ENCODE results near the gene PRMT7. TPM values are rescaled to one million over a fixed set of nuclear protein-coding genes. Genes with fewer than 3 reads are reported as not detected.
A peak's percentile ranks its signal among the peaks of the same experiment; 100 is the strongest.

The PRMT7 gene
- total and polyA plus RNA-seq, 5 experiments from 2014 or later: 35.7 to 112 (median 49.9) TPM

GRCh38 chr16:68353366-68353765, 42.5 kb downstream of the PRMT7 start:
- H3K27ac Mint-ChIP-seq: no peak overlapping the region
- no peak for ATAC-seq
- POLR2A ChIA-PET: interaction anchor here (1.5 kb wide), 1 partner anchor 43 kb away, joined by 3 read pairs; no protein-coding TSS in a partner anchor
- no peaks in the 10 kb centered on the region for H3K27me3 Mint-ChIP-seq
- peaks cover 7 to 84% (median 28%) of the 10 kb centered on the region in 3 donors for H3K36me3 Mint-ChIP-seq
- peaks cover 18 to 39% (median 36%) of the 10 kb centered on the region in 4 donors for H3K4me1 Mint-ChIP-seq
- no peak overlapping the region for H3K4me3 Mint-ChIP-seq
- no peaks in the 10 kb centered on the region for H3K9me3 Mint-ChIP-seq
- DNase-seq: no peak

GRCh38 chr16:68354816-68355215, 44.0 kb downstream of the PRMT7 start:
- H3K9me3 Mint-ChIP-seq: no peaks in the 10 kb centered on the region
- H3K36me3 Mint-ChIP-seq: peaks cover 0 to 73% (median 18%) of the 10 kb centered on the region in 3 donors
- H3K4me1 Mint-ChIP-seq: peaks cover 15 to 41% (median 37%) of the 10 kb centered on the region in 4 donors
- H3K27ac Mint-ChIP-seq: peak overlapping the region in 2 of 10 donors; percentile 50 to 55
- no peak for ATAC-seq
- DNase-seq: no peak
- peak overlapping the region in 3 of 10 donors; percentile 56 to 87 (median 80) for H3K4me3 Mint-ChIP-seq
- no peaks in the 10 kb centered on the region for H3K27me3 Mint-ChIP-seq
- POLR2A ChIA-PET: interaction anchor here (1.5 kb wide), 1 partner anchor 44 kb away, joined by 4 read pairs; the partner anchor contains the start of genes PRMT7 and SLC7A6OS

DNA sequence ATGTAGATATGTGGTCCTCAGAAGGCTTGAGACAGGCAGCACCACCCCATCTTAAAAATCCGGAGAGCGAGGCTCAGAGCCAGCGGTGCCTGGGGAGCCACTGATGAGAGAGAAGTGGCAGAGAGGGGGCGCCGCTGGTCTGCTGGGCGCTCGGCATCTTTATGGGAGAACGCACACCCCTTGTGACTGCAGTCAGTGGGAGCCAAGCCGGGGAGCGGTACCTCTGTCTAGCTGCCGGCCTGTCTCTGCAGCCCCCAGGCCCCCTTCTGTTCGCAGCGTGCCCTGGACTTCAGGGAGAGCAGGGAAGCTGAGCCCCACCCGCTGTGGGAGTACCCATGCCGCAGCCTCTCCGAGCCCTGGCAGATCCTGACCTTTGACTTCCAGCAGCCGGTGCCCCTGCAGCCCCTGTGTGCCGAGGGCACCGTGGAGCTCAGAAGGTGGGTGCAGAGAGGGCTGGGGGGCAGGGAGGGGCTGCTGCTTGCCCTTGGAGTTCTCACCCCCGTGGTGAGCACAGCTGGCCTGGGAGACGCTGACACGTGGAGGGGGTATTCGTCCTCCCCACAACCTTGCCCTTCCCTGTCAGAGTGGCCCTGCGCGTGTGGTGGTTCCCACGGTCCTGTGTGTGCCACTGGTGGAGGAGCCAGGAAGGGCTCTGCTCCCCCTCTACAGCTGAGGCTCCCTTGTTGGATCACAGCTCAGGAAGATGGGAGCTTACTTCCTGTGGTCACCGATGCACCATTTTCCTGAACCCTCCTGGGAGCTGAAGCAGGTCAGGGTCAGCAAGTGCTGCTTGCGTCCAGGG, 44.8 kb downstream of the PRMT7 start:
- POLR2A ChIA-PET: interaction anchor here (0.6 to 1.7 kb wide), 5 partner anchors 12 to 226 kb away, joined by 3 to 5 read pairs (median 3); partner anchors contain the start of genes PRMT7 and SLC7A6OS
- H3K27ac Mint-ChIP-seq: peak overlapping the region in 2 of 10 donors; percentile 55 to 59
- no peaks in the 10 kb centered on the region for H3K27me3 Mint-ChIP-seq
- H3K4me1 Mint-ChIP-seq: peaks cover 18 to 47% (median 39%) of the 10 kb centered on the region in 4 donors
- DNase-seq: peak in 1 of 10 donors; percentile 34
- peak overlapping the region; percentile 24 to 87 (median 66) for H3K4me3 Mint-ChIP-seq
- no peak for ATAC-seq
- H3K36me3 Mint-ChIP-seq: peaks cover 0 to 69% (median 15%) of the 10 kb centered on the region in 3 donors
- H3K9me3 Mint-ChIP-seq: no peaks in the 10 kb centered on the region

DNA sequence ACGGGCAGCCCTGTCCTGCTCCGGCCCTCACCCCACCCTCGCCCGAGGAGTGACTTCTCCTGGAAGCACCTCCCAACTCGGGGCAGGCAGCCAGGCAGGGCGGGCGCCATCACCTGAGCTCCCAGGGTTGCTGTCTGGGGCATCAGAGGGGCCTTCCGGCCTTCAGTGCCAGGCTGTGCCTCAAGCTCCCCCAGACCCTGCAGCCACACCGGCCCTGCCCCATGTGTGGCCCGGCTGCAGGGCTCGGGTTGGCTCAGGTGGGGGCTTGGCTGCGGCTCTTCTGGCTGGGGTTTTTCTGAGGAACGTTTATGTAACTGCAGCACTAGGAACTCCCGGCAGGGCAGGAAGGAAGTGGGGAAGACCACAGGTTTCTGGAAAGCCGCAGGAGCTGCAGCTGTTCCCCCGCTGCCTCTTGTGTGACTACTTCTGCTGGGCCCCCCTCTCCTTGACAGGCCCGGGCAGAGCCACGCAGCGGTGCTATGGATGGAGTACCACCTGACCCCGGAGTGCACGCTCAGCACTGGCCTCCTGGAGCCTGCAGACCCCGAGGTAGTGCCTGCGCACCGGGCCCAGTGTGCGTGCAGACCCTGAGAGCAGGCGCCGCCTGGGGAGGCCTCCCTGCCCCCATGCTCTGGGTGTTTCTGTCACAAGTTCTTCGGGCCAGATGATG, 45.6 kb downstream of the PRMT7 start:
- Mint-ChIP-seq H3K27ac (peak overlapping the region in 7 of 10 donors; percentile 3 to 89 (median 60)), H3K4me3 (peak overlapping the region; percentile 63 to 89 (median 79)), H3K9me3 (no peaks in the 10 kb centered on the region), H3K4me1 (peaks cover 19 to 47% (median 39%) of the 10 kb centered on the region in 4 donors), H3K36me3 (peaks cover 0 to 63% (median 15%) of the 10 kb centered on the region in 3 donors), H3K27me3 (no peaks in the 10 kb centered on the region)
- peak; percentile 89 to 90 for ATAC-seq
- POLR2A ChIA-PET: interaction anchor here (0.6 to 1.7 kb wide), 7 partner anchors 12 to 213 kb away, joined by 3 to 5 read pairs (median 3); partner anchors contain the start of genes PRMT7, SLC7A6 and SLC7A6OS
- peak; percentile 42 to 84 (median 71) for DNase-seq

DNA sequence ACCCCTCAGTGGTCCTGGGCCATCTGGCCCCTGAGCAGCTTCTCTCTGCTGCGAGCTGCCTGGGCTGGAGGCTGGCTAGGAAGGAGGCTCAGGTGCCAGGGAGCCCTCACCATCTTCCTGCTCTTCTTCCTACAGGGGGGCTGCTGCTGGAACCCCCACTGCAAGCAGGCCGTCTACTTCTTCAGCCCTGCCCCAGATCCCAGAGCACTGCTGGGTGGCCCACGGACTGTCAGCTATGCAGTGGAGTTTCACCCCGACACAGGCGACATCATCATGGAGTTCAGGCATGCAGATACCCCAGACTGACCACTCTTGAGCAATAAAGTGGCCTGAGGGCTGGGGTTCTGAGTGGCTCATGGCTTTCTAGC, 46.1 kb downstream of the PRMT7 start:
- POLR2A ChIA-PET: interaction anchor here (0.6 to 1.7 kb wide), 5 partner anchors 12 to 133 kb away, joined by 3 to 5 read pairs (median 3); partner anchors contain the start of gene SLC7A6
- Mint-ChIP-seq H3K9me3 (no peaks in the 10 kb centered on the region), H3K36me3 (peaks cover 0 to 60% (median 15%) of the 10 kb centered on the region in 3 donors), H3K4me1 (peaks cover 19 to 47% (median 39%) of the 10 kb centered on the region in 4 donors), H3K27ac (peak overlapping the region in 3 of 10 donors; percentile 18 to 66 (median 62)), H3K27me3 (no peaks in the 10 kb centered on the region), H3K4me3 (peak overlapping the region in 9 of 10 donors; percentile 63 to 89 (median 80))
- peak in 1 of 2 donors; percentile 1 for ATAC-seq
- DNase-seq: no peak

GRCh38 chr16:68357521-68357922, 46.7 kb downstream of the PRMT7 start:
- H3K9me3 Mint-ChIP-seq: no peaks in the 10 kb centered on the region
- peaks cover 19 to 47% (median 39%) of the 10 kb centered on the region in 4 donors for H3K4me1 Mint-ChIP-seq
- POLR2A ChIA-PET: interaction anchor here (0.6 to 1.7 kb wide), 4 partner anchors 11 to 775 kb away, joined by 3 to 5 read pairs (median 3); no protein-coding TSS in a partner anchor
- no peaks in the 10 kb centered on the region for H3K27me3 Mint-ChIP-seq
- H3K27ac Mint-ChIP-seq: no peak overlapping the region
- DNase-seq (no peak), ATAC-seq (no peak)
- H3K36me3 Mint-ChIP-seq: peaks cover 0 to 54% (median 15%) of the 10 kb centered on the region in 3 donors
- H3K4me3 Mint-ChIP-seq: peak overlapping the region in 4 of 10 donors; percentile 22 to 80 (median 44)

- POLR2A ChIA-PET: interaction anchor here (0.6 to 1.4 kb wide), 3 partner anchors 11 to 775 kb away, joined by 3 to 5 read pairs (median 3); no protein-coding TSS in a partner anchor
- no peak overlapping the region for H3K27ac Mint-ChIP-seq
- DNase-seq (no peak), ATAC-seq (no peak)
- H3K4me3 Mint-ChIP-seq: peak overlapping the region in 2 of 10 donors; percentile 44 to 80
- no peaks in the 10 kb centered on the region for H3K9me3 Mint-ChIP-seq
- peaks cover 0 to 50% (median 15%) of the 10 kb centered on the region in 3 donors for H3K36me3 Mint-ChIP-seq
- peaks cover 19 to 47% (median 39%) of the 10 kb centered on the region in 4 donors for H3K4me1 Mint-ChIP-seq
- no peaks in the 10 kb centered on the region for H3K27me3 Mint-ChIP-seq
These were observed 47.1 kb downstream of the PRMT7 start for GRCh38 chr16:68357923-68358322.

DNA sequence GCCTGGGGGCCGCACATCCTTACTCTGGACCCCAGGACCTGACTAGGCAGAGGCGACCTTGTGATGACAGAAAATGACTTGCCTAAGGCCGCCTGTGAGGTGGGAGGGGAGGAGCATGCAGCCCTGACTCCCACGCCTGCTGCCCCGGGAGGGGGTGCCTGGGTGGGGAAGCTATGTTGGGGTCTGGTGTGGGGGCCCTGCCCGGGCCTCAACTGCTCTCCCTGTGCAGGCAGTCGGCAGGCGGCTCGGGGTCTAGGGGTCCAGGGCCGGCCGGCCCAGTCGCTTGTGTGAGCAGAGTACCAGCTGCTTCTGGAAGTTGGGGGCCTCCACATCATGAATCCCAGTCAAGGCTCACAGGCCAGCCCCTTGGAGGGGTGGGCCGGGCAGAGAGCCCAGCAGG, 48.1 kb downstream of the PRMT7 start:
- DNase-seq: no peak
- peaks cover 19 to 47% (median 39%) of the 10 kb centered on the region in 4 donors for H3K4me1 Mint-ChIP-seq
- no peak overlapping the region for H3K27ac Mint-ChIP-seq
- POLR2A ChIA-PET: interaction anchor here (1.0 kb wide), 1 partner anchor 11 kb away, joined by 4 read pairs; no protein-coding TSS in a partner anchor
- H3K36me3 Mint-ChIP-seq: peaks cover 0 to 40% (median 15%) of the 10 kb centered on the region in 3 donors
- H3K27me3 Mint-ChIP-seq: no peaks in the 10 kb centered on the region
- no peaks in the 10 kb centered on the region for H3K9me3 Mint-ChIP-seq
- no peak for ATAC-seq
- H3K4me3 Mint-ChIP-seq: no peak overlapping the region

DNA sequence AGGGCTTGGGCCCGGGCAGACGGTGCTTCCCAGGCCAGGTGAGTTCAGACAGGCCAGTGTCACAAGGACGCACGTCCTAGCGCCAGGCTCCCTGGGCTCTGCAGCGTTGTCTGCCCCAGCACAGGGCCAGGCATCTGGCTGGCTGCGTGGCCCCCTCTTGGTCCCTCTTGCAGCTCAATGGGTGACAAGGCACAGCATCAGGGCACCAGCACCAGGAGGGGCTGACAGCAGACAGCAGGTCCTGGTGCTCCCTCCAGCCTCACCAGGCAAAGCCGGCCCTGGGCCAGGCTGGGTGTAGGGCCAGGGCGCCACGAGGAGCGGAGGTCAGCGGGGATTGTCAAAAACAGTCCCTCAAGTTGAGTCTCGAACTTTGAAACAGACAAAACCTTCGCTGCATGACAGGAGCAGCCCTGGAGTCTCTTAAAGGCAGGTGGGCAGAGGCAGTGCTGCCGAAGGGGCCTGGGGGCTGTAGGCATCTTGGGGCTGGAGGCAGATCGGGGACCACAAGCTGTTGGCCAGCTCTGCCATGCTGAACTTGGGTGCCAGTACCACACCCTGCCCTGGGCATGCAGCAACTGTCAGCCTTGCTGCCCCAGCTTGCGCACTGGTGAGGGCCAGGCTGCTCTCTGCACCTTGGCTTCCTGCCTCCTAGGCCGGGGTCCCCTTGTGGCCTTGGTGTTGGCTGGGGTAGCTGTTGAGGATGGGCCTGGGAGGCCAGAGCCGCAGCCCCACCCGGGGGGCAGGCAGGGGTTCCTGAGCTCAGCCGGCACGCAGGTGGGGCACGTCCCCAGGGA, 48.8 kb downstream of the PRMT7 start:
- Mint-ChIP-seq H3K4me1 (peaks cover 16 to 44% (median 39%) of the 10 kb centered on the region in 4 donors), H3K27ac (no peak overlapping the region), H3K27me3 (no peaks in the 10 kb centered on the region), H3K4me3 (no peak overlapping the region), H3K36me3 (peaks cover 0 to 36% (median 13%) of the 10 kb centered on the region in 3 donors), H3K9me3 (no peaks in the 10 kb centered on the region)
- ATAC-seq (no peak), DNase-seq (no peak)
- POLR2A ChIA-PET: interaction anchor here (0.8 to 1.1 kb wide), 3 partner anchors 9 to 115 kb away, joined by 3 to 4 read pairs (median 3); partner anchors contain the start of gene PLA2G15

GRCh38 chr16:68360547-68360946, 49.7 kb downstream of the PRMT7 start:
- Mint-ChIP-seq H3K4me3 (no peak overlapping the region), H3K9me3 (no peaks in the 10 kb centered on the region), H3K36me3 (peaks cover 0 to 28% (median 11%) of the 10 kb centered on the region in 3 donors), H3K27me3 (no peaks in the 10 kb centered on the region), H3K27ac (peak overlapping the region in 1 of 10 donors; percentile 75), H3K4me1 (peaks cover 12 to 37% (median 31%) of the 10 kb centered on the region in 4 donors)
- ATAC-seq (no peak), DNase-seq (no peak)
- POLR2A ChIA-PET: interaction anchor here (0.8 to 1.1 kb wide), 2 partner anchors 8 to 116 kb away, joined by 3 read pairs; partner anchors contain the start of gene PLA2G15

GRCh38 chr16:68360956-68361355, 50.1 kb downstream of the PRMT7 start:
- no peak for ATAC-seq
- H3K4me1 Mint-ChIP-seq: peaks cover 14 to 37% (median 28%) of the 10 kb centered on the region in 4 donors
- H3K9me3 Mint-ChIP-seq: no peaks in the 10 kb centered on the region
- no peak for DNase-seq
- peaks cover 0 to 2% (median 0%) of the 10 kb centered on the region in 5 donors for H3K27me3 Mint-ChIP-seq
- no peak overlapping the region for H3K27ac Mint-ChIP-seq
- POLR2A ChIA-PET: no interaction called here
- peaks cover 0 to 27% (median 11%) of the 10 kb centered on the region in 3 donors for H3K36me3 Mint-ChIP-seq
- H3K4me3 Mint-ChIP-seq: no peak overlapping the region

Measured in naive thymus-derived CD8-positive, alpha-beta T cell (primary cell).